Smooth muscle cell (in vitro differentiated cells): ENCODE data around the gene SYNM. TPM values are rescaled to one million over a fixed set of nuclear protein-coding genes. Genes with fewer than 3 reads are reported as not detected.

Experiments
- DNase-seq: peaks from one replicate; lab custom pipeline; 2025; ENCODE audit not compliant: unreplicated experiment; lab: John Stamatoyannopoulos, UW
- H2AFZ ChIP-seq: fragments of 200-600 bp; sonication (generic); 2 replicates; pipeline ENCODE4 v1.6.0; 2016; ENCODE audit warnings: antibody characterized with exemption, low read depth, mild to moderate bottlenecking
- H3F3A ChIP-seq: fragments of 200-600 bp; sonication (generic); 2 replicates; pipeline ENCODE4 v1.6.0; 2017; ENCODE audit warnings: antibody characterized with exemption, low read depth
- H3K27ac ChIP-seq: fragments of 200-600 bp; sonication (generic); 2 replicates; pipeline ENCODE4 v1.5.1; 2016; ENCODE audit warnings: low read depth, mild to moderate bottlenecking
- H3K27me3 ChIP-seq: fragments of 200-600 bp; sonication (generic); 2 replicates; pipeline ENCODE4 v1.6.1; 2016; ENCODE audit warnings: low read depth, mild to moderate bottlenecking
- H3K36me3 ChIP-seq: fragments of 200-600 bp; sonication (generic); 2 replicates; pipeline ENCODE4 v1.5.1; 2016; ENCODE audit warnings: low read depth
- H3K4me1 ChIP-seq: fragments of 200-600 bp; sonication (generic); 2 replicates; pipeline ENCODE4 v1.5.1; 2016; ENCODE audit warnings: low read depth
- H3K4me2 ChIP-seq: fragments of 200-600 bp; sonication (generic); 2 replicates; pipeline ENCODE4 v1.6.0; 2016; ENCODE audit warnings: mild to moderate bottlenecking
- H3K4me3 ChIP-seq: fragments of 200-600 bp; sonication (generic); 2 replicates; pipeline ENCODE4 v1.5.1; 2016; ENCODE audit warnings: mild to moderate bottlenecking
- H3K79me2 ChIP-seq: fragments of 200-600 bp; sonication (generic); 2 replicates; pipeline ENCODE4 v1.6.0; 2016; ENCODE audit warnings: low read depth, mild to moderate bottlenecking
- H3K9ac ChIP-seq: fragments of 200-600 bp; sonication (generic); 2 replicates; pipeline ENCODE4 v1.6.0; 2016; ENCODE audit warnings: low read depth
- H3K9me3 ChIP-seq: fragments of 200-600 bp; sonication (generic); replicated peaks from 2 replicates; pipeline ENCODE4 v1.5.1; 2016; ENCODE audit warnings: low read depth
- H4K20me1 ChIP-seq: fragments of 200-600 bp; sonication (generic); 2 replicates; pipeline ENCODE4 v1.6.0; 2016; ENCODE audit warnings: low read depth
- CTCF ChIP-seq: fragments of 200-600 bp; sonication (generic); IDR thresholded peaks from 2 replicates; pipeline ENCODE4 v1.5.1; 2017; ENCODE audit warnings: borderline replicate concordance, mild to moderate bottlenecking, antibody characterized with exemption; ENCODE audit not compliant: insufficient read depth, poor library complexity, severe bottlenecking
- WGBS: methylation state at CpG from one replicate; pipeline ENCODE4 v1.1.7; 2016; ENCODE audit warnings: low lambda C conversion rate; 5-methylcytosine and 5-hydroxymethylcytosine counted together
- polyA plus RNA-seq: library from polyadenylated mRNA; unstranded; fragments of >200 nt; fragmentation: Nextera tagmentation; extraction: Ambion mirVana; gene quantifications from 2 replicates; pipeline ENCODE4 v1.2.1, GENCODE V29; 2016
- total RNA-seq: library from RNA; depleted of rRNA; stranded (reverse); fragments of >200 nt; gene quantifications from 2 replicates; pipeline ENCODE4 v1.2.3, GENCODE V29; 2014

The SYNM gene
- total and polyA plus RNA-seq, 2 experiments from 2014 or later: 1.3 to 3.0 TPM

GRCh38 chr15:99180086-99180963, 75.4 kb downstream of the SYNM start:
- Histone ChIP-seq H3K27ac (no peak overlapping the region), H3K9ac (no peak overlapping the region), H3K4me2 (no peak overlapping the region), H3K36me3 (peaks cover 4% of the 10 kb centered on the region), H3F3A (no peaks in the 10 kb centered on the region), H3K4me1 (no peaks in the 10 kb centered on the region), H2AFZ (no peak overlapping the region), H3K27me3 (no peaks in the 10 kb centered on the region), H3K79me2 (no peaks in the 10 kb centered on the region), H3K4me3 (no peak overlapping the region), H3K9me3 (no peaks in the 10 kb centered on the region), H4K20me1 (no peaks in the 10 kb centered on the region)
- whole genome bisulfite sequencing: 88% methylated on average over 3 of the region's 3 CpGs
- DNase-seq: no peak
- no peak for TF ChIP-seq CTCF

- Histone ChIP-seq H3K27ac (no peak overlapping the region), H3K4me1 (no peaks in the 10 kb centered on the region), H2AFZ (no peak overlapping the region), H3K4me3 (no peak overlapping the region), H3F3A (no peaks in the 10 kb centered on the region), H3K4me2 (no peak overlapping the region), H4K20me1 (no peaks in the 10 kb centered on the region), H3K36me3 (peaks cover 4% of the 10 kb centered on the region), H3K9me3 (no peaks in the 10 kb centered on the region), H3K27me3 (no peaks in the 10 kb centered on the region), H3K9ac (no peak overlapping the region), H3K79me2 (no peaks in the 10 kb centered on the region)
- 98% methylated on average over 2 of the region's 2 CpGs for WGBS
- DNase-seq: no peak
- no peak for TF ChIP-seq CTCF
These were observed 76.1 kb downstream of the SYNM start for GRCh38 chr15:99180964-99181306.

- no peak overlapping the region for H2AFZ ChIP-seq
- DNase-seq: no peak
- 64% methylated on average over 4 of the region's 4 CpGs for WGBS
- H3K9ac ChIP-seq: no peak overlapping the region
- H3K36me3 ChIP-seq: peaks cover 4% of the 10 kb centered on the region
- no peaks in the 10 kb centered on the region for H3K79me2 ChIP-seq
- no peaks in the 10 kb centered on the region for H3K9me3 ChIP-seq
- H3K4me1 ChIP-seq: no peaks in the 10 kb centered on the region
- H3F3A ChIP-seq: no peaks in the 10 kb centered on the region
- no peak for TF ChIP-seq CTCF
- H3K27me3 ChIP-seq: no peaks in the 10 kb centered on the region
- no peak overlapping the region for H3K4me3 ChIP-seq
- H4K20me1 ChIP-seq: no peaks in the 10 kb centered on the region
- no peak overlapping the region for H3K27ac ChIP-seq
- H3K4me2 ChIP-seq: no peak overlapping the region
These were observed 76.7 kb downstream of the SYNM start for GRCh38 chr15:99181545-99181971.

GRCh38 chr15:99182791-99183190, 77.9 kb downstream of the SYNM start:
- no peaks in the 10 kb centered on the region for H3F3A ChIP-seq
- H3K4me1 ChIP-seq: no peaks in the 10 kb centered on the region
- no peak overlapping the region for H3K4me3 ChIP-seq
- WGBS: 93% methylated on average over 1 of the region's 1 CpG
- H2AFZ ChIP-seq: no peak overlapping the region
- no peak overlapping the region for H3K4me2 ChIP-seq
- no peak overlapping the region for H3K9ac ChIP-seq
- H3K27ac ChIP-seq: no peak overlapping the region
- peaks cover 4% of the 10 kb centered on the region for H3K36me3 ChIP-seq
- no peak for DNase-seq
- H3K27me3 ChIP-seq: no peaks in the 10 kb centered on the region
- TF ChIP-seq CTCF: no peak
- H3K79me2 ChIP-seq: no peaks in the 10 kb centered on the region
- no peaks in the 10 kb centered on the region for H3K9me3 ChIP-seq
- no peaks in the 10 kb centered on the region for H4K20me1 ChIP-seq
